HepG2 (cell line): Measurements from ENCODE around the gene OTOGL. TPM values are rescaled to one million over a fixed set of nuclear protein-coding genes. Genes with fewer than 3 reads are reported as not detected.

ENCODE experiments used
- ATAC-seq: fragments of 200-7000 bp; cut with Tn5 transposase; 3 replicates; pipeline ENCODE4 v1.9.1; 2020; ENCODE audit warnings: mild to moderate bottlenecking, moderate library complexity
- BruUV-seq: library from RNA; stranded (reverse); fragments of 400-500 nt; replicated peaks from 2 replicates; lab custom pipeline; 2021; lab: Mats Ljungman, UMichigan
- CTCF ChIA-PET: fragments of 300-600 bp; formaldehyde crosslinking; extraction: SDS; loops from one replicate; lab custom pipeline; 2021; ENCODE audit warnings: low total read pairs, inconsistent platforms, low intra/inter-chr PET ratio; lab: Yijun Ruan, JAX
- POLR2A ChIA-PET: fragments of 350-600 bp; sonication (Branson Sonifier 250); formaldehyde crosslinking; loops from one replicate; lab custom pipeline; 2020; ENCODE audit warnings: antibody characterized with exemption, inconsistent platforms; lab: Yijun Ruan, JAX
- DNase-seq: peaks from one replicate; pipeline ENCODE4 v3.0.0-alpha.2; 2015; ENCODE audit warnings: low spot score
- FAIRE-seq: peaks from 3 replicates; lab custom pipeline; 2011; peaks lifted over from hg19 to GRCh38; lab: Jason Lieb, UNC
- H2AFZ ChIP-seq: one replicate; pipeline ENCODE4 v1.6.1; 2011; ENCODE audit warnings: low read length, inconsistent platforms
- H3K27ac ChIP-seq: fragments of 300-600 bp; 3 replicates; pipeline ENCODE4 v1.8.0; 2011; ENCODE audit warnings: mixed run types, mild to moderate bottlenecking, mixed read lengths, low read length, inconsistent platforms; ENCODE audit not compliant: insufficient read depth; ENCODE audit errors: extremely low read length
- H3K27me3 ChIP-seq, 2 experiments: fragments of 200-600 bp in 1 of 2; 2 replicates in 1 of 2; 3 replicates in 1 of 2; pipeline versions ENCODE4 v1.6.0 to v1.8.0; 2011; ENCODE audit warnings: low read length in 2 of 2, mild to moderate bottlenecking in 2 of 2, moderate library complexity in 2 of 2, inconsistent platforms in 1 of 2; ENCODE audit not compliant: insufficient read depth in 2 of 2, control insufficient read depth in 1 of 2
- H3K36me3 ChIP-seq, 2 experiments: fragments of 200-600 bp in 1 of 2; replicated peaks in 1 of 2; 2 replicates in 1 of 2; 3 replicates in 1 of 2; pipeline versions ENCODE4 v1.5.1 to v1.8.0; 2011; ENCODE audit warnings: low read length in 2 of 2, inconsistent platforms in 1 of 2; ENCODE audit not compliant: insufficient read depth in 2 of 2, control insufficient read depth in 1 of 2
- H3K4me1 ChIP-seq: 2 replicates; pipeline ENCODE4 v1.5.1; 2012; ENCODE audit warnings: low read length, inconsistent platforms; ENCODE audit not compliant: insufficient read depth
- H3K4me2 ChIP-seq: 2 replicates; pipeline ENCODE4 v1.6.0; 2011; ENCODE audit warnings: low read depth, low read length, inconsistent platforms
- H3K4me3 ChIP-seq, 3 experiments: fragments of 200-600 bp in 1 of 3; sonication (generic), shearing (Covaris generic) in 1 of 3; replicated peaks in 1 of 3; 2 replicates each; pipeline ENCODE4 v1.5.1; 2011 to 2016; ENCODE audit warnings: low read length in 3 of 3, inconsistent platforms in 2 of 3, low read depth in 2 of 3, mild to moderate bottlenecking in 2 of 3, control low read depth in 1 of 3, mixed read lengths in 1 of 3; ENCODE audit not compliant: insufficient read depth in 1 of 3
- H3K79me2 ChIP-seq: one replicate; pipeline ENCODE4 v1.6.1; 2011; ENCODE audit warnings: low read length, inconsistent platforms; ENCODE audit not compliant: insufficient read depth
- H3K9ac ChIP-seq: 2 replicates; pipeline ENCODE4 v1.6.0; 2011; ENCODE audit warnings: mild to moderate bottlenecking, low read depth, low read length, inconsistent platforms; ENCODE audit not compliant: insufficient read depth
- H3K9me3 ChIP-seq: 2 replicates; pipeline ENCODE4 v1.5.1; 2012; ENCODE audit warnings: mild to moderate bottlenecking, low read length
- H4K20me1 ChIP-seq: 2 replicates; pipeline ENCODE4 v1.6.0; 2011; ENCODE audit warnings: inconsistent platforms, mild to moderate bottlenecking, low read length, moderate library complexity; ENCODE audit not compliant: insufficient read depth
- AKAP8 ChIP-seq: sonication (generic); formaldehyde crosslinking; IDR thresholded peaks from 2 replicates; pipeline ENCODE4 v1.5.1; 2020; ENCODE audit warnings: mild to moderate bottlenecking, missing genetic modification reagents
- EP300 ChIP-seq, 3 experiments: sonication (generic) in 1 of 3; formaldehyde crosslinking in 1 of 3; IDR thresholded peaks; 2 replicates each; pipeline versions ENCODE4 v1.5.1 to v1.6.1; 2011 to 2020; ENCODE audit warnings: low read depth in 2 of 3, low read length in 2 of 3, borderline replicate concordance in 1 of 3, improper control_type of control experiment in 1 of 3, mild to moderate bottlenecking in 1 of 3, missing genetic modification reagents in 1 of 3, moderate library complexity in 1 of 3
- MIER2 ChIP-seq: IDR thresholded peaks from 2 replicates; pipeline ENCODE4 v1.6.1; 2016; ENCODE audit warnings: missing biosample characterization, missing genetic modification reagents
- POGZ ChIP-seq: sonication (generic); formaldehyde crosslinking; IDR thresholded peaks from 2 replicates; pipeline ENCODE4 v1.4.0; 2020; ENCODE audit warnings: mild to moderate bottlenecking, missing genetic modification reagents
- PRDM4 ChIP-seq: sonication (generic); formaldehyde crosslinking; IDR thresholded peaks from 2 replicates; pipeline ENCODE4 v1.9.0; 2021; ENCODE audit warnings: missing genetic modification reagents, borderline replicate concordance
- RBFOX2 ChIP-seq: fragments of 200-400 bp; formaldehyde crosslinking; IDR thresholded peaks from 2 replicates; pipeline ENCODE4 v1.6.1; 2017; ENCODE audit warnings: low read depth, mild to moderate bottlenecking, low read length
- RELA ChIP-seq: sonication (generic); formaldehyde crosslinking; IDR thresholded peaks from 2 replicates; pipeline ENCODE4 v1.4.0; 2020; ENCODE audit warnings: missing genetic modification reagents
- REST ChIP-seq, 2 experiments: IDR thresholded peaks; 2 replicates each; pipeline ENCODE4 v1.6.1; 2011 to 2012; ENCODE audit warnings: low read length in 2 of 2, borderline replicate concordance in 1 of 2, low read depth in 1 of 2, mild to moderate bottlenecking in 1 of 2, moderate library complexity in 1 of 2
- SALL1 ChIP-seq: sonication (generic); formaldehyde crosslinking; IDR thresholded peaks from 2 replicates; pipeline ENCODE4 v1.8.0; 2022; ENCODE audit warnings: mild to moderate bottlenecking, missing genetic modification reagents
- ZGPAT ChIP-seq: IDR thresholded peaks from 2 replicates; pipeline ENCODE4 v1.6.1; 2016; ENCODE audit warnings: mild to moderate bottlenecking
- ZKSCAN5 ChIP-seq: sonication (generic); formaldehyde crosslinking; IDR thresholded peaks from 2 replicates; pipeline ENCODE4 v1.5.1; 2020; ENCODE audit warnings: mild to moderate bottlenecking, missing genetic modification reagents
- ZNF737 ChIP-seq: sonication (generic); formaldehyde crosslinking; IDR thresholded peaks from 2 replicates; pipeline ENCODE4 v1.5.0; 2020; ENCODE audit warnings: missing genetic modification reagents, mild to moderate bottlenecking, borderline replicate concordance
- ZUFSP ChIP-seq: sonication (generic); formaldehyde crosslinking; IDR thresholded peaks from 2 replicates; pipeline ENCODE4 v1.9.0; 2021; ENCODE audit warnings: missing genetic modification reagents, mild to moderate bottlenecking, borderline replicate concordance
- WGBS: methylation state at CpG from one replicate; pipeline ENCODE4 v1.1.6; 2017; ENCODE audit warnings: low lambda C conversion rate; 5-methylcytosine and 5-hydroxymethylcytosine counted together
- in situ Hi-C: cut with HindIII; loops from 2 replicates; pipeline ENCODE4 v1.10.0; 2017; ENCODE audit warnings: low pct_unique_long_range_greater_than_20kb; ENCODE audit not compliant: extremely low pct_ligation_motif_present
- intact Hi-C: fragments of 100-400 bp; cut with micrococcal nuclease; formaldehyde crosslinking; loops from one replicate; pipeline ENCODE4 v1.10.0; 2022; ENCODE audit not compliant: unreplicated experiment
- polyA plus RNA-seq, 8 experiments: library from polyadenylated mRNA; depleted of rRNA in 3 of 8; stranded (reverse) in 7 of 8; unstranded in 1 of 8; fragments of >200 nt; fragmentation: Illumina TruSeq in 4 of 8; extraction: Trizol in 4 of 8; gene quantifications; 2 replicates each; pipeline versions ENCODE4 v1.2.1 to v1.2.3, GENCODE V29; 2011 to 2016; ENCODE audit warnings: low read depth in 4 of 8, missing spikeins in 1 of 8, mixed read lengths in 1 of 8; ENCODE audit not compliant: insufficient read depth in 1 of 8
- total RNA-seq, 5 experiments: library from RNA; depleted of rRNA; stranded (reverse); fragments of >200 nt; fragmentation: Illumina TruSeq; extraction: Trizol; gene quantifications; 2 replicates each; pipeline ENCODE4 v1.2.3, GENCODE V29; 2016; ENCODE audit warnings: low read depth in 1 of 5

OTOGL gene
- total and polyA plus RNA-seq, 2 of the 13 experiments (the other 11 are each of a cell fraction or from before 2014, with no cell fraction given): not detected

GRCh38 chr12:80189241-80189640 is 89.9 kb downstream of the OTOGL start (continued):
- no peak for TF ChIP-seq REST (IDR thresholded peaks at IDR 0.05; ENCODE audit: borderline replicate concordance in 1 of 2, low read depth in 1 of 2, low read length in 2 of 2)
- no peak for TF ChIP-seq MIER2 (CRISPR knock-in tag)
- TF ChIP-seq POGZ (CRISPR knock-in tag): no peak
- TF ChIP-seq ZKSCAN5 (CRISPR knock-in tag): no peak
- no peak for TF ChIP-seq SALL1 (CRISPR knock-in tag)
- TF ChIP-seq, all 625 proteins: peak for 0

- H3K4me3 ChIP-seq: no peak overlapping the region
- ChIA-PET CTCF (no interaction called here), POLR2A (no interaction called here)
- H3K9me3 ChIP-seq: no peaks in the 10 kb centered on the region
- FAIRE-seq: no peak
- no peaks in the 10 kb centered on the region for H3K79me2 ChIP-seq
- no peak overlapping the region for H3K27ac ChIP-seq
- H3K9ac ChIP-seq: no peak overlapping the region
- H2AFZ ChIP-seq: no peak overlapping the region
- no peak for ATAC-seq
- no TSS peak for BruUV-seq
- no peaks in the 10 kb centered on the region for H3K27me3 ChIP-seq
- no peaks in the 10 kb centered on the region for H4K20me1 ChIP-seq
- H3K36me3 ChIP-seq: no peaks in the 10 kb centered on the region
- H3K4me2 ChIP-seq: no peak overlapping the region
- H3K4me1 ChIP-seq: peaks cover 4% of the 10 kb centered on the region; the same call in 1 of the 2 replicates
- WGBS: 70% methylated on average over 4 of the region's 4 CpGs
- DNase-seq: no peak
- in situ Hi-C loops (loop anchor here (5.0 to 25.0 kb wide), 2 partner anchors 82 to 403 kb away; no protein-coding TSS in a partner anchor), intact Hi-C loops (no loop called here)
- TF ChIP-seq EP300 (IDR thresholded peaks at IDR 0.05; ENCODE audit: low read depth in 2 of 2, low read length in 2 of 2) (no peak), EP300 (CRISPR knock-in tag; IDR thresholded peaks at IDR 0.05; ENCODE audit: borderline replicate concordance) (no peak), ZGPAT (CRISPR knock-in tag) (no peak), AKAP8 (CRISPR knock-in tag) (no peak), PRDM4 (CRISPR knock-in tag) (no peak), ZNF737 (no peak), RBFOX2 (no peak), ZUFSP (CRISPR knock-in tag) (no peak), RELA (no peak)
Observed at GRCh38 chr12:80190001-80190400, 90.7 kb downstream of the OTOGL start.
